ENCODE results near the gene REG1B. TPM values are rescaled to one million over a fixed set of nuclear protein-coding genes. Genes with fewer than 3 reads are reported as not detected.
A peak's percentile ranks its signal among the peaks of the same experiment; 100 is the strongest.

REG1B gene
- total RNA-seq, 2 donors from 2014 or later: 4,279 to 15,911 TPM

- no peak for ATAC-seq
- DNase-seq: no peak
- WGBS, 2 donors: 85% methylated on average over 3 of the region's 3 CpGs
- Histone ChIP-seq H3K27me3 (no peaks in the 10 kb centered on the region), H3K27ac (no peak overlapping the region), H3K4me1 (peaks cover 24% of the 10 kb centered on the region), H3K36me3 (replicated peaks in 1 of 2; ENCODE audit: insufficient read depth in 1 of 2, low read depth in 2 of 2) (no peaks in the 10 kb centered on the region), H3K9me3 (no peaks in the 10 kb centered on the region), H3K4me3 (no peak overlapping the region)
- intact Hi-C loops (cut with DNase I): no loop called here
- TF ChIP-seq, protein P1, sequence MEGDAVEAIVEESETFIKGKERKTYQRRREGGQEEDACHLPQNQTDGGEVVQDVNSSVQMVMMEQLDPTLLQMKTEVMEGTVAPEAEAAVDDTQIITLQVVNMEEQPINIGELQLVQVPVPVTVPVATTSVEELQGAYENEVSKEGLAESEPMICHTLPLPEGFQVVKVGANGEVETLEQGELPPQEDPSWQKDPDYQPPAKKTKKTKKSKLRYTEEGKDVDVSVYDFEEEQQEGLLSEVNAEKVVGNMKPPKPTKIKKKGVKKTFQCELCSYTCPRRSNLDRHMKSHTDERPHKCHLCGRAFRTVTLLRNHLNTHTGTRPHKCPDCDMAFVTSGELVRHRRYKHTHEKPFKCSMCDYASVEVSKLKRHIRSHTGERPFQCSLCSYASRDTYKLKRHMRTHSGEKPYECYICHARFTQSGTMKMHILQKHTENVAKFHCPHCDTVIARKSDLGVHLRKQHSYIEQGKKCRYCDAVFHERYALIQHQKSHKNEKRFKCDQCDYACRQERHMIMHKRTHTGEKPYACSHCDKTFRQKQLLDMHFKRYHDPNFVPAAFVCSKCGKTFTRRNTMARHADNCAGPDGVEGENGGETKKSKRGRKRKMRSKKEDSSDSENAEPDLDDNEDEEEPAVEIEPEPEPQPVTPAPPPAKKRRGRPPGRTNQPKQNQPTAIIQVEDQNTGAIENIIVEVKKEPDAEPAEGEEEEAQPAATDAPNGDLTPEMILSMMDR (IDR thresholded peaks at IDR 0.05): no peak
- TF ChIP-seq POLR2A (IDR thresholded peaks at IDR 0.05): no peak
These were observed 40.6 kb upstream of the REG1B start for GRCh38 chr2:79128406-79128805.

DNA sequence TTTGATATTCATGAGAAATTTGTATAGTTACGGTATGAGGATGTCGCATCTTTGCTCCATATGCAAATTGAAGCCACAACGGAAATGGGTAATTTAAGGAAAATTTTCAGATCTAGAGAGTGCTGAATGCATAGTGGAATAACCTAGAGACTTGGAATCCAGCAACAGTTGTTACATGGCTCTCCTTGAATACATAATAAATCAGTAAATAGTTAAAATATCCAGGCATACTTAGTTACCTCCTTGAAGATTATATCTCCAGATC lies 37.9 kb upstream of the REG1B start:
- 46 to 53% methylated on average over 3 of the region's 3 CpGs for WGBS, 2 donors
- DNase-seq: no peak

GRCh38 chr2:79124907-79125720 lies 37.3 kb upstream of the REG1B start:
- peak; percentile 56 to 96 (median 89) for TF ChIP-seq POLR2A (IDR thresholded peaks at IDR 0.05)
- TF ChIP-seq, protein P1 (IDR thresholded peaks at IDR 0.05): no peak
- DNase-seq: peak; percentile 28 to 66 (median 40)
- intact Hi-C loops (cut with DNase I): no loop called here
- Histone ChIP-seq H3K27me3 (no peaks in the 10 kb centered on the region), H3K36me3 (replicated peaks in 1 of 2; ENCODE audit: insufficient read depth in 1 of 2, low read depth in 2 of 2) (peaks cover 0 to 4% of the 10 kb centered on the region in 2 donors), H3K4me1 (peaks cover 6% of the 10 kb centered on the region), H3K27ac (peak overlapping the region in 2 of 4 donors; percentile 91 to 94), H3K9me3 (no peaks in the 10 kb centered on the region), H3K4me3 (no peak overlapping the region)
- WGBS, 2 donors: 27 to 32% methylated on average over 9 of the region's 9 CpGs
- ATAC-seq: peak; percentile 23

More for the DNA sequence above, 37.9 kb upstream of the REG1B start:
- ATAC-seq: no peak
- Histone ChIP-seq H3K27ac (peak overlapping the region in 2 of 4 donors; percentile 56 to 94), H3K4me1 (peaks cover 6% of the 10 kb centered on the region), H3K4me3 (no peak overlapping the region), H3K9me3 (no peaks in the 10 kb centered on the region), H3K27me3 (no peaks in the 10 kb centered on the region), H3K36me3 (replicated peaks in 1 of 2; ENCODE audit: insufficient read depth in 1 of 2, low read depth in 2 of 2) (peaks cover 0 to 4% of the 10 kb centered on the region in 2 donors)
- intact Hi-C loops (cut with DNase I): no loop called here
- no peak for TF ChIP-seq POLR2A (IDR thresholded peaks at IDR 0.05)

GRCh38 chr2:79122676-79123075 lies 34.9 kb upstream of the REG1B start:
- whole genome bisulfite sequencing, 2 donors: 22 to 33% methylated on average over 2 of the region's 2 CpGs

DNA sequence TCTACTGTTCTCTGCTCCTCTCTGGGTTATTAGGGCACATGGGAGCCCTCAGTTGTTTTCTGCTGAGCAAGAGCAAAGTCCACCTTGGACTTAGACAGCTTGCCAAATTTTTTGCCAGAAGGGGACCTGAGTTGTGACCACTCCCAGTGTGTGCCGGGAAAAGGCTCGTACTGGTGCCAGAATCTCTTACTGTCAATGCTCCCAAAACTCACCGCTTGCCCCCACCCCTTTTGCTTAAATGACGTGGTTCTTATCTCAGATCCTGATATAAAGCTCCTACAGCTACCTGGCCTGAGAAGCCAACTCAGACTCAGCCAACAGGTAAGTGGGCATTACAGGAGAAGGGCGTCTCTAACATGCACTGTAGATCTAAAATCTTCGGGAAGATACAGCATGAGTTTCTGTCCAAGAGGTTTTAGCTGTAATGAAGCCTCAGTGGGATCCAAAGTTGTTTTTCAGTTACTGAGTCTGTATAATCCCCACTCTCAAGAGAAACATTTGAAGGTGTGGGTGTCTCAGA lies 32.5 kb upstream of the REG1B start, which contains the start of gene REG1A:
Gene REG1A (plus strand): TSS at position 295 of the 520 bp plus-strand sequence. CDS start 374 bp downstream, outside the sequence.
- intact Hi-C loops (cut with DNase I): no loop called here

More at GRCh38 chr2:79122676-79123075, 34.9 kb upstream of the REG1B start:
- Histone ChIP-seq H3K9me3 (no peaks in the 10 kb centered on the region), H3K36me3 (replicated peaks in 1 of 2; ENCODE audit: insufficient read depth in 1 of 2, low read depth in 2 of 2) (peaks cover 0 to 4% of the 10 kb centered on the region in 2 donors), H3K4me3 (peak overlapping the region; percentile 30 to 64), H3K27ac (peak overlapping the region; percentile 78 to 94 (median 88)), H3K4me1 (peaks cover 18% of the 10 kb centered on the region), H3K27me3 (no peaks in the 10 kb centered on the region)
- TF ChIP-seq POLR2A (IDR thresholded peaks at IDR 0.05): peak in 1 of 3 donors; percentile 24
- TF ChIP-seq, protein P1 (IDR thresholded peaks at IDR 0.05): no peak
- peak; percentile 44 to 60 (median 48) for DNase-seq
- ATAC-seq: peak; percentile 1
- intact Hi-C loops (cut with DNase I): no loop called here

More for the DNA sequence above, 32.5 kb upstream of the REG1B start, which contains the start of gene REG1A:
- peaks cover 35% of the 10 kb centered on the region for H3K4me1 ChIP-seq
- WGBS, 2 donors: 12 to 28% methylated on average over 6 of the region's 6 CpGs
- peak; percentile 93 to 100 (median 100) for TF ChIP-seq POLR2A (IDR thresholded peaks at IDR 0.05)
- TF ChIP-seq, protein P1 (IDR thresholded peaks at IDR 0.05): peak in 1 of 7 experiments; percentile 2
- H3K4me3 ChIP-seq: peak within 1 kb of the TSS; percentile 30 to 64
- H3K36me3 ChIP-seq (replicated peaks in 1 of 2; ENCODE audit: insufficient read depth in 1 of 2, low read depth in 2 of 2): peaks cover 0 to 4% of the 10 kb centered on the region in 2 donors
- peak; percentile 91 to 98 (median 95) for DNase-seq
- H3K27ac ChIP-seq: peak within 1 kb of the TSS; percentile 78 to 94 (median 88)
- no peaks in the 10 kb centered on the region for H3K9me3 ChIP-seq
- ATAC-seq: peak; percentile 59
- H3K27me3 ChIP-seq: no peaks in the 10 kb centered on the region
